H1 (cell line): Measurements from ENCODE around the gene IL17RE.
A peak's percentile ranks its signal among the peaks of the same experiment; 100 is the strongest.

Experiments used
- CEBPB ChIP-seq: IDR thresholded peaks from 2 replicates; pipeline ENCODE4 v1.6.1; 2012; ENCODE audit warnings: low read depth, low read length
- CTCF ChIP-seq, 3 experiments: IDR thresholded peaks; 1 replicate in 2 of 3; 2 replicates in 1 of 3; pipeline versions ENCODE4 v1.5.1 to v1.6.1; 2011; ENCODE audit warnings: low read length in 3 of 3, mild to moderate bottlenecking in 3 of 3, inconsistent platforms in 2 of 3, low read depth in 1 of 3, moderate library complexity in 1 of 3; ENCODE audit not compliant: insufficient read depth in 1 of 3; ENCODE audit errors: control extremely low read depth in 1 of 3
- EGR1 ChIP-seq: IDR thresholded peaks from 2 replicates; pipeline ENCODE4 v1.6.1; 2011; ENCODE audit warnings: low read depth, low read length, borderline replicate concordance
- EP300 ChIP-seq, 2 experiments: IDR thresholded peaks; 1 replicate in 1 of 2; 2 replicates in 1 of 2; pipeline ENCODE4 v1.6.1; 2011 to 2012; ENCODE audit warnings: low read depth in 2 of 2, low read length in 2 of 2, mild to moderate bottlenecking in 2 of 2, borderline replicate concordance in 1 of 2, inconsistent platforms in 1 of 2, moderate library complexity in 1 of 2
- EZH2 ChIP-seq: fragments of 200-600 bp; sonication (generic); IDR thresholded peaks from 2 replicates; pipeline ENCODE4 v1.7.1; 2012; ENCODE audit warnings: low read depth, mild to moderate bottlenecking, moderate library complexity, low read length, inconsistent platforms; ENCODE audit not compliant: severe bottlenecking
- KDM1A ChIP-seq: fragments of 200-600, 300-600 bp; sonication (generic); IDR thresholded peaks from 2 replicates; pipeline ENCODE4 v1.7.1; 2016; ENCODE audit warnings: mild to moderate bottlenecking, low read length, borderline replicate concordance
- MAFK ChIP-seq: IDR thresholded peaks from 2 replicates; pipeline ENCODE4 v1.6.1; 2012; ENCODE audit warnings: low read depth, mild to moderate bottlenecking, improper control_type of control experiment, low read length
- POLR2A ChIP-seq, 2 experiments: IDR thresholded peaks; 1 replicate in 1 of 2; 2 replicates in 1 of 2; pipeline ENCODE4 v1.6.1; 2011; ENCODE audit warnings: low read depth in 2 of 2, low read length in 2 of 2, mild to moderate bottlenecking in 2 of 2; ENCODE audit errors: control extremely low read depth in 1 of 2
- POLR2AphosphoS5 ChIP-seq: IDR thresholded peaks from 2 replicates; pipeline ENCODE4 v1.6.1; 2011; ENCODE audit warnings: low read depth, low read length
- SIN3A ChIP-seq, 2 experiments: IDR thresholded peaks in 1 of 2; conservative IDR thresholded peaks in 1 of 2; 2 replicates each; pipeline ENCODE4 v1.6.1; 2011 to 2012; ENCODE audit warnings: low read length in 2 of 2, improper control_type of control experiment in 1 of 2, low read depth in 1 of 2, mild to moderate bottlenecking in 1 of 2
- SRF ChIP-seq: IDR thresholded peaks from 2 replicates; pipeline ENCODE4 v1.6.1; 2011; ENCODE audit warnings: mild to moderate bottlenecking, low read depth, low read length, moderate library complexity
- TCF12 ChIP-seq: IDR thresholded peaks from 2 replicates; pipeline ENCODE4 v1.6.1; 2011; ENCODE audit warnings: low read depth, mild to moderate bottlenecking, low read length
- YY1 ChIP-seq: IDR thresholded peaks from 2 replicates; pipeline ENCODE4 v1.6.1; 2011; ENCODE audit warnings: low read depth, mild to moderate bottlenecking, low read length
- TF ChIP-seq, protein P1 (sequence below): IDR thresholded peaks from 2 replicates; pipeline ENCODE4 v1.6.1; 2011; ENCODE audit warnings: low read length, improper control_type of control experiment

DNA sequence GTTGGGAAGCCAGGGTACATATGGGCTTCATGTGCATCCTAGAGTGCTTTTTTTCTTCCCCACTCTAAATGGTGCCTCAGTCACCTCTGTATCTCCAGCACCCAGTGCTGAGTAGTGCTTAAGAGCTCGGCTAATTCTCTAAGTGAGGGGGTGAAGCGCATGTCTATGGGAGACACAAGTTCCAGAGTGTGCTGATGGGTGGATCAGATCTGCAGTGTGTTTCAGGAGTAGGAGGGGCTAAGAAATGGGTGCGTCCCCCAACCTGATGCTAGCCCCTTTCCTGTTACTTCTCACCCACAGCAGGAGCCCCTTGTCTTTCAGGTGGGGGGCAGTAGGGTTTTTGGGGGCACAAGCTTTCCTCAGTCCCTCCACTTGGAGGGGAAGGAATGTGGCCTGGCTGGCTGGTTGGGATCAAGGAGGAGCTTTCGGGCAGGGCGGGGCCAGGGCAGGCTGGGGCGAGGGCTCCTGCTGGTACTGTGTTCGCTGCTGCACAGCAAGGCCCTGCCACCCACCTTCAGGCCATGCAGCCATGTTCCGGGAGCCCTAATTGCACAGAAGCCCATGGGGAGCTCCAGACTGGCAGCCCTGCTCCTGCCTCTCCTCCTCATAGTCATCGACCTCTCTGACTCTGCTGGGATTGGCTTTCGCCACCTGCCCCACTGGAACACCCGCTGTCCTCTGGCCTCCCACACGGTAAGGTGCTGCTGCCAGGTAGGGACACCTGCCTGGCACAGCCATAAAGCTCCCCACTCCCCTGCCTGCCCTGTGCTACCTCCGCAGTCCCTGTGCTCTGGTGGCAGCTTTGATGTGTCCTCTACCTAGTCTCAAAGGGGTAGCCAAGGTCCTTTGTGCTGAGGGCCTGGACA, at the start of gene IL17RE:
- TF ChIP-seq, protein P1, sequence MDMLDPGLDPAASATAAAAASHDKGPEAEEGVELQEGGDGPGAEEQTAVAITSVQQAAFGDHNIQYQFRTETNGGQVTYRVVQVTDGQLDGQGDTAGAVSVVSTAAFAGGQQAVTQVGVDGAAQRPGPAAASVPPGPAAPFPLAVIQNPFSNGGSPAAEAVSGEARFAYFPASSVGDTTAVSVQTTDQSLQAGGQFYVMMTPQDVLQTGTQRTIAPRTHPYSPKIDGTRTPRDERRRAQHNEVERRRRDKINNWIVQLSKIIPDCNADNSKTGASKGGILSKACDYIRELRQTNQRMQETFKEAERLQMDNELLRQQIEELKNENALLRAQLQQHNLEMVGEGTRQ: no peak
- TF ChIP-seq MAFK: no peak
- TF ChIP-seq POLR2A (IDR thresholded peaks at IDR 0.05; ENCODE audit: control extremely low read depth in 1 of 2, low read depth in 2 of 2, low read length in 2 of 2): 0 out of 3 replicates have a peak, but pooled peaks of 1 of the 2 experiments have one; percentile 17
- no peak for TF ChIP-seq YY1
- no peak for TF ChIP-seq SRF
- no peak for TF ChIP-seq CTCF (IDR thresholded peaks at IDR 0.05; ENCODE audit: control extremely low read depth in 1 of 3, insufficient read depth in 1 of 3, low read depth in 1 of 3, low read length in 3 of 3)
- TF ChIP-seq EP300 (IDR thresholded peaks at IDR 0.05; ENCODE audit: borderline replicate concordance in 1 of 2, low read depth in 2 of 2, low read length in 2 of 2): no peak
- TF ChIP-seq EZH2: no peak
- no peak for TF ChIP-seq TCF12
- TF ChIP-seq SIN3A (conservative IDR thresholded peaks at IDR 0.05 in 1 of 2, IDR thresholded peaks at IDR 0.05 in 1 of 2; ENCODE audit: low read depth in 1 of 2, low read length in 2 of 2): no peak
- no peak for TF ChIP-seq KDM1A
- TF ChIP-seq POLR2AphosphoS5: no peak
- TF ChIP-seq CEBPB: no peak
- no peak for TF ChIP-seq EGR1
